ENCODE measurements around the gene PRDM16. TPM values are rescaled to one million over a fixed set of nuclear protein-coding genes. Genes with fewer than 3 reads are reported as not detected.
A peak's percentile ranks its signal among the peaks of the same experiment; 100 is the strongest.

PRDM16 gene
- polyA plus RNA-seq, 1 donor (not counting 4 experiments of a cell fraction or from before 2014, with no cell fraction given) = 0.05 TPM

DNA sequence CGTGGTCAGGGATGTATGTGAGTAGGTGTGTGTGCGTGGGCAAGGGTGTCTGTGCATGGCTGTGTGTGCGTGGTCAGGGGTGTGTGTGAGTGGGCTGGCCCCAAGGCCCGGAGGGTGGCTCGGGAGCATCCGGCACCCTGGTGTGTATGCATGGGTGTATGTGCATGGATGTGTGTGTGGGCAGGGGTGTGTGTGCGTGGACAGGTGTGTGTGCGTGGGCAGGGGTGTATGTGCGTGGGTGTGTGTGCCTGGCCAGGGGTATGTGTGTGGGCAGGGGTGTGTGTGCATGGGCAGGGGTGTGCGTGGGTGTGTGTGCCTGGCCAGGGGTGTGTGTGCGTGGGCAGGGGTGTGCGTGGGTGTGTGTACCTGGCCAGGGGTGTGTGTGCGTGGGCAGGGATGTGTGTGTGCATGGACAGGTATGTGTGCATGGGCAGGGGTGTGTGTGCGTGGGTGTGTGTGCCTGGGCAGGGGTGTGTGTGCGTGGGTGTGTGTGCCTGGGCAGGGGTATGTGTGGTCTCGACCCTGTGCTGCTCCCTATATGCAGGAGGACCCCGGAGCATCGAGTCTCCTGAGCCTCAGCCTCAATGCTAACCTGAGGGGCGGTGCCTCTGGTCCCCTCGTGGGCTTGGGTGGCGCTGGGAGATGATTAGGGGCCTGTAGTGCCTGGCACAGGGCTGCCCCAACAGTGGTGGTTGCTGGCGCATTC is 401.8 kb downstream of the PRDM16 start:
- H3K4me1 ChIP-seq (ENCODE audit: control insufficient read depth, extremely low read depth, insufficient read depth, low read length) = peaks cover 68% of the 10 kb centered on the region
- H3K9me3 ChIP-seq (ENCODE audit: control insufficient read depth, low read depth, low read length) = no peaks in the 10 kb centered on the region
- H2AFZ ChIP-seq (ENCODE audit: control insufficient read depth, low read length) = no peak overlapping the region
- H3K4me3 ChIP-seq (ENCODE audit: control insufficient read depth in 2 of 3, extremely low read depth in 1 of 3, insufficient read depth in 2 of 3, low read depth in 1 of 3, low read length in 3 of 3) = no peak overlapping the region
- no peaks in the 10 kb centered on the region for H3K9me1 ChIP-seq (ENCODE audit: control insufficient read depth, extremely low read depth, insufficient read depth, low read length)
- peak overlapping the region; percentile 47 for H3K9ac ChIP-seq (ENCODE audit: control insufficient read depth, extremely low read depth, insufficient read depth, low read length)
- peaks cover 4% of the 10 kb centered on the region for H4K20me1 ChIP-seq (ENCODE audit: control insufficient read depth, extremely low read depth, insufficient read depth, low read length)
- H3K27ac ChIP-seq (ENCODE audit: control insufficient read depth, insufficient read depth, low read length) = peak overlapping the region; percentile 20
- DNase-seq (ENCODE audit: low read depth, low spot score) (no peak), FAIRE-seq (no peak)
- H3K36me3 ChIP-seq (ENCODE audit: control insufficient read depth in 2 of 2, extremely low read depth in 1 of 2, insufficient read depth in 2 of 2, low read length in 2 of 2) = peaks cover 0 to 4% of the 10 kb centered on the region in 2 experiments
- peak overlapping the region; percentile 32 for H3K4me2 ChIP-seq (ENCODE audit: control insufficient read depth, extremely low read depth, insufficient read depth, low read depth, low read length)
- no peaks in the 10 kb centered on the region for H3K27me3 ChIP-seq (ENCODE audit: control insufficient read depth, extremely low read depth, insufficient read depth, low read length)
- no peaks in the 10 kb centered on the region for H3K79me2 ChIP-seq (ENCODE audit: control insufficient read depth, insufficient read depth, low read length)
- TF ChIP-seq EZH2 (IDR thresholded peaks at IDR 0.05; ENCODE audit: low read length) = no peak
- TF ChIP-seq, protein P1, sequence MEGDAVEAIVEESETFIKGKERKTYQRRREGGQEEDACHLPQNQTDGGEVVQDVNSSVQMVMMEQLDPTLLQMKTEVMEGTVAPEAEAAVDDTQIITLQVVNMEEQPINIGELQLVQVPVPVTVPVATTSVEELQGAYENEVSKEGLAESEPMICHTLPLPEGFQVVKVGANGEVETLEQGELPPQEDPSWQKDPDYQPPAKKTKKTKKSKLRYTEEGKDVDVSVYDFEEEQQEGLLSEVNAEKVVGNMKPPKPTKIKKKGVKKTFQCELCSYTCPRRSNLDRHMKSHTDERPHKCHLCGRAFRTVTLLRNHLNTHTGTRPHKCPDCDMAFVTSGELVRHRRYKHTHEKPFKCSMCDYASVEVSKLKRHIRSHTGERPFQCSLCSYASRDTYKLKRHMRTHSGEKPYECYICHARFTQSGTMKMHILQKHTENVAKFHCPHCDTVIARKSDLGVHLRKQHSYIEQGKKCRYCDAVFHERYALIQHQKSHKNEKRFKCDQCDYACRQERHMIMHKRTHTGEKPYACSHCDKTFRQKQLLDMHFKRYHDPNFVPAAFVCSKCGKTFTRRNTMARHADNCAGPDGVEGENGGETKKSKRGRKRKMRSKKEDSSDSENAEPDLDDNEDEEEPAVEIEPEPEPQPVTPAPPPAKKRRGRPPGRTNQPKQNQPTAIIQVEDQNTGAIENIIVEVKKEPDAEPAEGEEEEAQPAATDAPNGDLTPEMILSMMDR (optimal IDR thresholded peaks at IDR 0.05 in 1 of 3, IDR thresholded peaks at IDR 0.05 in 1 of 3, conservative IDR thresholded peaks at IDR 0.05 in 1 of 3; ENCODE audit: extremely low read depth in 1 of 3, insufficient read depth in 2 of 3, low read length in 3 of 3) = no peak
- dilution Hi-C loops (cut with MboI; ENCODE audit: extremely low pct_ligation_motif_present, low sequenced_read_pairs) = no loop called here

DNA sequence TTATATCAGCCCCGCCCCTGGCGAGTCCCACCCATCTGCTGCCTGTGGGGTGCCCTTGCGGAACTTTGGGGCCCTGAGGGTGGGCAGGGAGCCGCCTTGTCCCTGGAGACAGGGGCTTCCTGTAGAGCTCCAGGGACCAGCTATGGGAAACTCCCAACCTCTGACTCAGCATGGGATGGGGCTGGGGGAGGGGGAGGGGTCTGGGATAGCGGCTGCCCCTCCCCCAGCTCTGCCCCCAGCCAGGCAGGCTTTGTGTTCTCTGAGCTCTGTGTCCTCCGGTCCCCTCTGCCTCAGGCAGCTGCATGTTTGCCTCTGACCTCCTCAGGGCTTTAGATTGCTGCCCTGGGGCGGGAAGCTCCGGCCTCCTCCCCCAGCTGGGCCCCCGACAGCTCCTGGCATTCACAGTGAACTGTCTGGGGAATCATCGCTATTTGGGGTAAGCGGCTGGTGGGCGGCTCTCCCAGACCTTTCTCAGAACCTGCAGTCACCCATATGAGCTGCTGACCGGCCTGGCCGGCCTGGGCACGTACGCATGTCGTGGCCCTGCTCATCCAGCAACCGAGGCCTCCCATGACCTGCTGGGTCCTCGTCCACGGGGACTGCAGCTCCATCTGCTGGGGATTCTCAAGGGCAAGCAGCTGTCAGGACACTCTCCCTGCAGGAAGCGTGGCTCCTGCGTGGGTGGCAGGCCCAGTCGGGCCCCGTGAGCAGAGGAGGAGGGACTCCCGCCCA is 402.5 kb downstream of the PRDM16 start:
- Histone ChIP-seq H3K4me1 (ENCODE audit: control insufficient read depth, extremely low read depth, insufficient read depth, low read length) (peaks cover 62% of the 10 kb centered on the region), H3K4me3 (ENCODE audit: control insufficient read depth in 2 of 3, extremely low read depth in 1 of 3, insufficient read depth in 2 of 3, low read depth in 1 of 3, low read length in 3 of 3) (no peak overlapping the region), H4K20me1 (ENCODE audit: control insufficient read depth, extremely low read depth, insufficient read depth, low read length) (peaks cover 4% of the 10 kb centered on the region), H3K9me1 (ENCODE audit: control insufficient read depth, extremely low read depth, insufficient read depth, low read length) (no peaks in the 10 kb centered on the region), H3K9me3 (ENCODE audit: control insufficient read depth, low read depth, low read length) (no peaks in the 10 kb centered on the region), H3K36me3 (ENCODE audit: control insufficient read depth in 2 of 2, extremely low read depth in 1 of 2, insufficient read depth in 2 of 2, low read length in 2 of 2) (peaks cover 0 to 11% of the 10 kb centered on the region in 2 experiments), H3K27ac (ENCODE audit: control insufficient read depth, insufficient read depth, low read length) (peak overlapping the region; percentile 14), H2AFZ (ENCODE audit: control insufficient read depth, low read length) (no peak overlapping the region), H3K9ac (ENCODE audit: control insufficient read depth, extremely low read depth, insufficient read depth, low read length) (peak overlapping the region; percentile 47), H3K4me2 (ENCODE audit: control insufficient read depth, extremely low read depth, insufficient read depth, low read depth, low read length) (peak overlapping the region; percentile 32), H3K79me2 (ENCODE audit: control insufficient read depth, insufficient read depth, low read length) (no peaks in the 10 kb centered on the region), H3K27me3 (ENCODE audit: control insufficient read depth, extremely low read depth, insufficient read depth, low read length) (no peaks in the 10 kb centered on the region)
- dilution Hi-C loops (cut with MboI; ENCODE audit: extremely low pct_ligation_motif_present, low sequenced_read_pairs) = no loop called here
- DNase-seq (ENCODE audit: low read depth, low spot score) (no peak), FAIRE-seq (no peak)
- TF ChIP-seq, protein P1 (optimal IDR thresholded peaks at IDR 0.05 in 1 of 3, IDR thresholded peaks at IDR 0.05 in 1 of 3, conservative IDR thresholded peaks at IDR 0.05 in 1 of 3; ENCODE audit: extremely low read depth in 1 of 3, insufficient read depth in 2 of 3, low read length in 3 of 3) = peak in 2 of 3 experiments; percentile 36 to 55
- no peak for TF ChIP-seq EZH2 (IDR thresholded peaks at IDR 0.05; ENCODE audit: low read length)
